H9 (cell line): ENCODE results near the gene RAB7B. TPM values are rescaled to one million over a fixed set of nuclear protein-coding genes. Genes with fewer than 3 reads are reported as not detected.
"Not testable (repeated sequence)": the region's sequence is repeated elsewhere in the genome, so short reads cannot be mapped to it uniquely, and the experiment has no call there.

Experiments
- DNase-seq: peaks from one replicate; pipeline ENCODE4 v3.0.0-alpha.2; 2017
- H2AFZ ChIP-seq: one replicate; pipeline ENCODE4 v1.6.1; 2013; ENCODE audit warnings: mild to moderate bottlenecking, low read length, control low read depth, moderate library complexity
- H2AK5ac ChIP-seq: 2 replicates; pipeline ENCODE4 v1.6.1; 2013; ENCODE audit warnings: low read length, control low read depth, mixed read lengths; ENCODE audit not compliant: insufficient read length
- H2BK120ac ChIP-seq: one replicate; pipeline ENCODE4 v1.6.1; 2013; ENCODE audit warnings: low read depth, mild to moderate bottlenecking, low read length, control low read depth, inconsistent platforms; ENCODE audit not compliant: poor library complexity, severe bottlenecking
- H2BK12ac ChIP-seq: 2 replicates; pipeline ENCODE4 v1.6.1; 2013; ENCODE audit warnings: low read length, control low read depth, mixed read lengths, low read depth; ENCODE audit not compliant: insufficient read length
- H2BK15ac ChIP-seq: 2 replicates; pipeline ENCODE4 v1.6.1; 2013; ENCODE audit warnings: low read depth, low read length, control low read depth
- H2BK20ac ChIP-seq: one replicate; pipeline ENCODE4 v1.6.1; 2013; ENCODE audit warnings: low read depth, mild to moderate bottlenecking, low read length, control low read depth, inconsistent platforms; ENCODE audit not compliant: poor library complexity, severe bottlenecking
- H2BK5ac ChIP-seq: 2 replicates; pipeline ENCODE4 v1.6.1; 2013; ENCODE audit warnings: low read length, control low read depth, mixed read lengths; ENCODE audit not compliant: insufficient read length
- H3K14ac ChIP-seq: 2 replicates; pipeline ENCODE4 v1.6.1; 2013; ENCODE audit warnings: low read length, control low read depth; ENCODE audit not compliant: insufficient read depth
- H3K18ac ChIP-seq: 2 replicates; pipeline ENCODE4 v1.6.1; 2013; ENCODE audit warnings: low read depth, mild to moderate bottlenecking, mixed read lengths, low read length, control low read depth; ENCODE audit not compliant: insufficient read length
- H3K23ac ChIP-seq: 2 replicates; pipeline ENCODE4 v1.6.1; 2013; ENCODE audit warnings: low read length, control low read depth, mixed read lengths, low read depth; ENCODE audit not compliant: insufficient read length
- H3K23me2 ChIP-seq: 2 replicates; pipeline ENCODE4 v1.6.1; 2013; ENCODE audit warnings: low read depth, mild to moderate bottlenecking, mixed read lengths, low read length, control low read depth; ENCODE audit not compliant: insufficient read length, poor library complexity, severe bottlenecking
- H3K27ac ChIP-seq: 2 replicates; pipeline ENCODE4 v1.5.1; 2013; ENCODE audit warnings: low read length, control low read depth, mixed read lengths, low read depth; ENCODE audit not compliant: insufficient read length
- H3K27me3 ChIP-seq: 2 replicates; pipeline ENCODE4 v1.6.1; 2013; ENCODE audit warnings: low read length, control low read depth, inconsistent platforms; ENCODE audit not compliant: insufficient read depth
- H3K4ac ChIP-seq: 2 replicates; pipeline ENCODE4 v1.6.1; 2013; ENCODE audit warnings: low read depth, mild to moderate bottlenecking, control low read depth, inconsistent platforms, low read length, moderate library complexity
- H3K4me1 ChIP-seq: 2 replicates; pipeline ENCODE4 v1.6.1; 2013; ENCODE audit warnings: low read length, control low read depth, inconsistent platforms; ENCODE audit not compliant: insufficient read depth
- H3K4me2 ChIP-seq: 2 replicates; pipeline ENCODE4 v1.6.1; 2013; ENCODE audit warnings: low read length, control low read depth, mixed read lengths; ENCODE audit not compliant: insufficient read length, insufficient read depth
- H3K56ac ChIP-seq: 2 replicates; pipeline ENCODE4 v1.6.1; 2013; ENCODE audit warnings: low read depth, mild to moderate bottlenecking, mixed read lengths, low read length, control low read depth; ENCODE audit not compliant: insufficient read length
- H3K79me1 ChIP-seq: 2 replicates; pipeline ENCODE4 v1.6.1; 2013; ENCODE audit warnings: low read depth, mild to moderate bottlenecking, moderate library complexity, low read length, control low read depth, inconsistent platforms; ENCODE audit not compliant: insufficient read depth, poor library complexity, severe bottlenecking
- H3K79me2 ChIP-seq: 2 replicates; pipeline ENCODE4 v1.6.1; 2013; ENCODE audit warnings: low read length, control low read depth, inconsistent platforms; ENCODE audit not compliant: insufficient read depth
- H3K9ac ChIP-seq: 2 replicates; pipeline ENCODE4 v1.6.1; 2013; ENCODE audit warnings: low read length, control low read depth, mixed read lengths; ENCODE audit not compliant: insufficient read length; ENCODE audit errors: extremely low read depth
- H3K9me3 ChIP-seq: one replicate; pipeline ENCODE4 v1.6.1; 2013; ENCODE audit warnings: low read depth, low read length, inconsistent platforms; ENCODE audit not compliant: control insufficient read depth
- H3T11ph ChIP-seq: one replicate; pipeline ENCODE4 v1.6.1; 2013; ENCODE audit warnings: mild to moderate bottlenecking, low read length, control low read depth, inconsistent platforms
- H4K20me1 ChIP-seq: one replicate; pipeline ENCODE4 v1.6.1; 2013; ENCODE audit not compliant: control insufficient read depth, insufficient read length, insufficient read depth
- H4K5ac ChIP-seq: 2 replicates; pipeline ENCODE4 v1.6.1; 2013; ENCODE audit warnings: low read depth, mild to moderate bottlenecking, mixed read lengths, low read length, control low read depth; ENCODE audit not compliant: insufficient read length
- H4K8ac ChIP-seq: replicated peaks from 2 replicates; pipeline ENCODE4 v1.6.1; 2013; ENCODE audit warnings: low read length, control low read depth, mixed read lengths, low read depth; ENCODE audit not compliant: insufficient read length
- H4K91ac ChIP-seq: 2 replicates; pipeline ENCODE4 v1.6.1; 2013; ENCODE audit warnings: low read depth, mild to moderate bottlenecking, moderate library complexity, mixed read lengths, low read length, control low read depth; ENCODE audit not compliant: insufficient read length
- H3K27ac Mint-ChIP-seq, 3 experiments: 2 replicates in 2 of 3; 3 replicates in 1 of 3; pipeline ENCODE4 v1.8.0; 2020 to 2021; ENCODE audit warnings: mixed read lengths in 3 of 3, mild to moderate bottlenecking in 1 of 3, moderate library complexity in 1 of 3
- H3K27me3 Mint-ChIP-seq: 2 replicates; pipeline ENCODE4 v1.8.0; 2021; ENCODE audit warnings: low read depth, mild to moderate bottlenecking, moderate library complexity, mixed read lengths
- H3K36me3 Mint-ChIP-seq, 3 experiments: 2 replicates in 2 of 3; 3 replicates in 1 of 3; pipeline ENCODE4 v1.8.0; 2020 to 2021; ENCODE audit warnings: low read depth in 3 of 3, mixed read lengths in 3 of 3; ENCODE audit not compliant: insufficient read depth in 1 of 3
- H3K4me1 Mint-ChIP-seq, 2 experiments: 2 replicates each; pipeline ENCODE4 v1.8.0; 2020; ENCODE audit warnings: mixed read lengths in 2 of 2
- H3K4me3 Mint-ChIP-seq, 2 experiments: 2 replicates in 1 of 2; 3 replicates in 1 of 2; pipeline ENCODE4 v1.8.0; 2020 to 2021; ENCODE audit warnings: mild to moderate bottlenecking in 2 of 2, mixed read lengths in 2 of 2, moderate library complexity in 1 of 2
- H3K9me3 Mint-ChIP-seq, 2 experiments: 2 replicates in 1 of 2; 3 replicates in 1 of 2; pipeline ENCODE4 v1.8.0; 2020; ENCODE audit warnings: mild to moderate bottlenecking in 2 of 2, mixed read lengths in 2 of 2, moderate library complexity in 1 of 2
- WGBS: extraction: QIAGEN DNeasy Blood & Tissue Kit; methylation state at CpG from one replicate; pipeline ENCODE4 v1.1.7; 2013; ENCODE audit warnings: missing lambda C conversion rate, low lambda C conversion rate, mixed read lengths; ENCODE audit not compliant: insufficient read length; ENCODE audit errors: extremely low coverage; 5-methylcytosine and 5-hydroxymethylcytosine counted together
- total RNA-seq: library from RNA; stranded (reverse); gene quantifications from 2 replicates; pipeline ENCODE4 v1.2.1, GENCODE V29; 2021
- TF ChIP-seq, protein P1 (sequence below): fragments of 200-600 bp; sonication (generic); conservative IDR thresholded peaks from 3 replicates; pipeline ENCODE4 v1.8.0; 2021; ENCODE audit warnings: antibody characterized with exemption, mild to moderate bottlenecking

Gene RAB7B
- total RNA-seq, 1 experiment from 2014 or later: 0.68 TPM

DNA sequence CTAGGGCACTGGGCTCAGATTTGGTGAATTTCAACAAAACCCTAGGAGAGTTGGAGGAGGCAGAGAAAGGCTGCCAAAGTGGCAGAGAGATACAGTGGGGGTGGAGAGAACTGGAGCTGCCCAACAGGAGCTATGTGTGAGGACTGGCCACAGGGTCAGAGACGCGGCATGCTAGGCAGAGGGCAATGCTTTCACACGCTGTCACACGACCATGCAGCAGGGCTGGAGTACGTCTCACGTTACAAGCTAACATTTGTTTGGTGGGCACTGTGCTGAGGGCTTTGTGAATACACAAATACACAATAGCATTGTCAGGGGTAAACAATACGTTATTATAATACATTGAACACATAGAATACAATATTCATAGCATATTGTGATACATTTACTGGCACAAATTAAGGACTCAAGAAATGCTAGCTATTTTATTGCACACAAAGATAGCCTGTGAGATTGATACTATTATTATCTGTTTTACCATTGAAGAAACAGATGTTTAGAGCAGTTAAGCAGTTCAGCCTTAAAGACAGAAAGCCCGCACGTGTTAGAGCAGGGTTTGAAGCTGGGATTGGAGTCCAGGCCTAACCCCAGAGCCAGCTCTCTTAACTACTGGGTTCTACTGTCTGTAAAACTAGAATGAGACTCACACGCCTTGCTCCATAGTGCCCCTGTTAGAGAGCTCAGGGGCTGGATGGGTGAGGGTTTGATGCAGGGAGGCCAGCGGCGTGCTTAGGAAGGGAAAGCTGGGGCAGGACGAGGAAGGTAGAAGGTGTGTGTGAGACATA is 4.5 kb downstream of the RAB7B start:
- no peak overlapping the region for H3K14ac ChIP-seq
- no peaks in the 10 kb centered on the region for H3K9me3 ChIP-seq
- no peak overlapping the region for H3K18ac ChIP-seq
- H3K9ac ChIP-seq: no peak overlapping the region
- Mint-ChIP-seq H3K36me3 (no peaks in the 10 kb centered on the region; a peak in 1 of 7 replicates), H3K27ac (no peak overlapping the region; a peak in 1 of 7 replicates), H3K27me3 (peaks cover 24% of the 10 kb centered on the region), H3K4me3 (no peak overlapping the region; a peak in 1 of 5 replicates), H3K9me3 (no peaks in the 10 kb centered on the region), H3K4me1 (peaks cover 33 to 48% of the 10 kb centered on the region in 2 experiments)
- H2BK120ac ChIP-seq: no peak overlapping the region
- H3K56ac ChIP-seq: no peak overlapping the region
- WGBS: no CpG with 5 or more reads among the region's 13 CpGs
- H3K23ac ChIP-seq: no peak overlapping the region
- H3K27ac ChIP-seq: no peak overlapping the region
- H2BK5ac ChIP-seq: no peak overlapping the region
- H4K5ac ChIP-seq: no peak overlapping the region
- no peaks in the 10 kb centered on the region for H3K79me2 ChIP-seq
- H3K23me2 ChIP-seq: no peaks in the 10 kb centered on the region
- H4K91ac ChIP-seq: no peak overlapping the region
- H2AFZ ChIP-seq: no peak overlapping the region
- no peaks in the 10 kb centered on the region for H3K4me1 ChIP-seq
- H3K4me2 ChIP-seq: no peak overlapping the region
- no peak overlapping the region for H2BK12ac ChIP-seq
- no peak overlapping the region for H2BK15ac ChIP-seq
- H3T11ph ChIP-seq: no peak overlapping the region
- no peak overlapping the region for H3K4ac ChIP-seq
- no peak overlapping the region for H2BK20ac ChIP-seq
- TF ChIP-seq, protein P1, sequence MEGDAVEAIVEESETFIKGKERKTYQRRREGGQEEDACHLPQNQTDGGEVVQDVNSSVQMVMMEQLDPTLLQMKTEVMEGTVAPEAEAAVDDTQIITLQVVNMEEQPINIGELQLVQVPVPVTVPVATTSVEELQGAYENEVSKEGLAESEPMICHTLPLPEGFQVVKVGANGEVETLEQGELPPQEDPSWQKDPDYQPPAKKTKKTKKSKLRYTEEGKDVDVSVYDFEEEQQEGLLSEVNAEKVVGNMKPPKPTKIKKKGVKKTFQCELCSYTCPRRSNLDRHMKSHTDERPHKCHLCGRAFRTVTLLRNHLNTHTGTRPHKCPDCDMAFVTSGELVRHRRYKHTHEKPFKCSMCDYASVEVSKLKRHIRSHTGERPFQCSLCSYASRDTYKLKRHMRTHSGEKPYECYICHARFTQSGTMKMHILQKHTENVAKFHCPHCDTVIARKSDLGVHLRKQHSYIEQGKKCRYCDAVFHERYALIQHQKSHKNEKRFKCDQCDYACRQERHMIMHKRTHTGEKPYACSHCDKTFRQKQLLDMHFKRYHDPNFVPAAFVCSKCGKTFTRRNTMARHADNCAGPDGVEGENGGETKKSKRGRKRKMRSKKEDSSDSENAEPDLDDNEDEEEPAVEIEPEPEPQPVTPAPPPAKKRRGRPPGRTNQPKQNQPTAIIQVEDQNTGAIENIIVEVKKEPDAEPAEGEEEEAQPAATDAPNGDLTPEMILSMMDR: no peak
- H4K8ac ChIP-seq: no peak overlapping the region
- H3K27me3 ChIP-seq: peaks cover 8% of the 10 kb centered on the region; the same call in 1 of the 2 replicates
- H2AK5ac ChIP-seq: no peak overlapping the region
- no peaks in the 10 kb centered on the region for H3K79me1 ChIP-seq
- no peaks in the 10 kb centered on the region for H4K20me1 ChIP-seq
- no peak for DNase-seq

DNA sequence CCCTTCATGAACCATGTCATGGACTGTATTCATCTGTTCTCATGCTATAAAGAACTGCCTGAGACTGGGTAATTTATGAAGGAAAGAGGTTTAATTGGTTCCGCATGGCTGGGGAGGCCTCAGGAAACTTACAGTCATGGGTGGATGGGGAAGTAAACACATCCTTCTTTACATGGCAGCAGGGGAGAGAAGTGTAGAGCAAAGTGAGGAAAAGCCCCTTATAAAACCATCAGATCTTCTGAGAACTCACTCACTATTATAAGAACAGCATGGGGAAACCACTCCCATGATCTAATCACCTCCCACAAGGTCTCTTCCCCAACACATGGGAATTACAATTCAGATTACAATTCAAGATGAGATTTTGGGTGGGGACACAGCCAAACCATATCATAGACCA is 6.6 kb downstream of the RAB7B start:
- H3K27me3 Mint-ChIP-seq: peaks cover 19% of the 10 kb centered on the region
- H3K4me3 Mint-ChIP-seq, H3K9me3 ChIP-seq, H2BK15ac ChIP-seq, H2BK5ac ChIP-seq, H3T11ph ChIP-seq, H3K36me3 Mint-ChIP-seq, H2BK12ac ChIP-seq, H2AFZ ChIP-seq, H4K8ac ChIP-seq, H2BK120ac ChIP-seq, H3K9ac ChIP-seq, H3K23ac ChIP-seq, H3K79me1 ChIP-seq, H3K18ac ChIP-seq, H2BK20ac ChIP-seq, H3K27ac Mint-ChIP-seq, H4K20me1 ChIP-seq, H3K9me3 Mint-ChIP-seq, H2AK5ac ChIP-seq, H4K5ac ChIP-seq, H3K4me2 ChIP-seq, H3K4me1 ChIP-seq, H3K79me2 ChIP-seq, H3K23me2 ChIP-seq, H3K27ac ChIP-seq, H3K56ac ChIP-seq, H4K91ac ChIP-seq, H3K14ac ChIP-seq, DNase-seq, H3K4ac ChIP-seq, H3K27me3 ChIP-seq: not testable (repeated sequence)
- H3K4me1 Mint-ChIP-seq: peaks cover 30 to 37% of the 10 kb centered on the region in 2 experiments
- no CpG with 5 or more reads among the region's 1 CpG for WGBS
